Kasumi-1 (cell line): ENCODE results near the gene MYO16.
A peak's percentile ranks its signal among the peaks of the same experiment; 100 is the strongest.
"Not testable (repeated sequence)": the region's sequence is repeated elsewhere in the genome, so short reads cannot be mapped to it uniquely, and the experiment has no call there.

Source experiments
- DNase-seq, 2 experiments: peaks; one replicate each; lab custom pipeline; 2025; lab: John Stamatoyannopoulos, UW

Gene MYO16

DNA sequence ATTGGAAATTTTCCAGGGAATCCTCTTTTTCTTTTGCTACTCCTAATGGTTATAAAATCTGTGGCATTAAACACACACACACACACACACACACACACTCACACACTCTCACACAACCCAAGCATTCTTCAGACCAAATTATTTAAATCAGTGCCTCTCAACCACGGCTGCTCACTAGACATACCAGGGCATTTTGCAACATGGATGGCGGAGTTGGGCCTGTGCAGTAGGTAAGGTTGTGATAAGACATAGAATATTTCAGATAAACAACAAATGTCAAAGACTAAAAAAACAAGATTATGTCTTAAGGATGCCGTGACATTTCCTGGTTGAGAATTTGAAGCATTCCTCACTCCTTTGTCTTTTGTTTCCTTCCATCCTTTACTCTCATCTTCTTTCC, 443.1 kb downstream of the MYO16 start:
- no peak for DNase-seq

DNA sequence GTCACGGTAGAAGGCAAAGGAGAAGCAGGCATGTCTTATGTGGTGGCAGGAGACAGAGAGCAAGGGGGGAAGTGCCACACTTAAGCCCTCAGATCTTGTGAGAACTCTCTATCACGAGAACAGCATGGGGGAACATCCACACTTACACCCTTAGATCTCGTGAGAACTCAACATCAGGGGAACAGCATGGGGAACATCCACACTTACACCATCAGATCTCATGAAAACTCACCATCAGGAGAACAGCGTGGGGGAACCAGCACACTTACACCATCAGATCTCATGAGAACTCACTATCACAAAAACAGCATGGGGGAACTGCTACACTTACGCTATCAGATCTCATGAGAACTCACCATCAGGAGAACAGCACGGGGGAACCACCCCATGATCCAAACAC, 445.0 kb downstream of the MYO16 start:
- no peak for DNase-seq

DNA sequence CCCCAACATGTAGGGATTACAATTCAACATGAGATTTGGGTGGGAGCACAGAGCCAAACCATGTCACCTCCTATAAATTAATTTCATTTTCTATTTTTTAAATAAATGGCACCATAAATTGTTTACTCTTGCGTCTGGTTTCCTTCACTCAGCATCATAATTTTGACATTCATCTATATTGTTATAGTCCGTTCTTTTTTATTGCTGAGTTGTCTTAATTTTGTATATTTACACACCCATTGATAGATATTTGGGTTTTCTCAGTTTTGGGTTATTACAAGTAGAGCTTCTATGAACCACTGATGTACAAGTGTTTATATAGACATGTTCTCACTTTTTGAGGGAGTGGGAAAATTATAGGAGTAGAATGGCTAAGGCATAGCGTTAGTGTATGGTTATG, 445.4 kb downstream of the MYO16 start:
- DNase-seq, result no peak

DNA sequence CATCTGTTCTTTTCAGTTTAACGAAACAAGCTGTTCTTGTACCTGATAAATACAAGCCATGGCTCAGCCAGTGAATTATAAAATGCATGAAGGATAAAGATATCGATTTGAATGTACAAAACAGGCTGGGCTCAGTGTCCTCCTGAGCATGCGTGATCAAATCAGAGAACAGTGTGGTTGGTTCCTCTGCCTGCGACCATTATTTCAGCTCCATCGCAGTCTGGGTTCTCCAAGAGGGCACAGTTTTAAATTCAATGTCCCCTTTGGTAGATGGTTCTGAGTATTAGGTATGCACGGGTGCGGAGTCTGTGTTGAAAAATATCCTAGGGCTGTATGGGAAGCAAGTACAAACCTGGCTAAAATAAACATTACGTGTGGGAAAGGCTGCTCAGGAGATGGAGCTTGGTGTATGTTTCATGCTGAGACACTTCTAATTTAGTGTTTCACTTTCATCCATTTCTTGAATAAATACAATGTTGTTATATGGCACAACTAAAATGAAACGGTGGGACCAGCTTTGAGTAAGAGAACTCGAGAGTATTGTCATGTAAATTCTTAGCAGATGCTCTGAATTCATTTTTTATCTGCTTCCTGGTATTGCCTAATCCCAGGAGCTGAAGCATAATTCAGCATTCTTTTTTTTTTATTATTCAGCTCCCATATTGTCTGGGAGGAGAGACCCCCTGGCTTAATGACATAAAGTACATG, 458.7 kb downstream of the MYO16 start:
- DNase-seq, result no peak

DNA sequence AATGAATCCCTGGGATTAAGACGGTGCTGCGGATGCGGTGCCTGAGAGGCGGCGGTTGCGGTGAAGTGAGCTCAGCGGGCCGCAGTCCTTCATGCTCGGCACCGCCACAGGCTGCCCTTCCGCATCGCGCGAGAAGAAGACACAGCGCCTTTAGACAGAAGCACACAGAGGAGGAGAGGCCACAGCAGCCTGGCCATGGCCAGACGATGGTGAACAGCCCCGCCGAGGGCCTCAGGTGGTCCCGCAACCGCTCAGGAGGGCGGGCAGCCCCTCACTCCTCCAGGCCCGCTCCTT, 459.2 kb downstream of the MYO16 start:
- DNase-seq, result no peak

DNA sequence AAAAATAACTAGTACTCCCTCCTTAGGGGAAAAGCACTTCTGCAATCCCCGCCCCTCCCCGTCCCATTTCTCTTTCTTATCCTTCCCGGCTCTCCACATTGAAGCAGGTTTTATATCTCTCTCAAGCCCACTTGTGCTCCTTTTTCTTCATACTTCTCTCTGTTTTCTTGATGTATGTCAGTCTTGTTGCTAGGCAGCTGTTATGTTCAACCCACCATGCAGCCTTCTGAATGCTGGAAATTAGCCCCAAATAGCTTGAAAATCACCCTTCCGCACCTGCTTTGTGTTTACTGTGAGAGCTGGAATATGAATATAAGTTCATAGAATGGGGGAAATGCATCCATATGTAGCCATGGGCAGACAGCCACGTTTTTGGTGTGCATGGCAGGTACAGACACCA, 461.4 kb downstream of the MYO16 start:
- no peak for DNase-seq

DNA sequence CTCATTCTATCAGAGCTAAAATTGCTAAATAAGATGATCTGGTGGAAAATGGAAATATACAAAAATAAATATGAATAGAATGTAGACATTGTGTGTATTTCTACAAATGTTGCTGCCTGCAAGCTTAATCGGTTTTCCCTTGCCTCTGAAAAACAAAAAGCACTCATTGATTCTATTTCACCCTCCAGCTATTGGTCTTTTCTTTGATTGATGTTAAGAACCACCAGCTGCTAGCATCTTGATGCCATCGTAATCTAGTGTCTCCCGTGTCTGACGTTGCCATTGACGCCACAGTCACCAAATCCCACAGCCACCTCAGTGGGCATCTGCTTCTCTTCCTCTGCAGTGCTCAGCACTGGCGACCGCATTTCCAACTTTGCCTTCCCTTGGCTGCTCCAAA, 461.8 kb downstream of the MYO16 start:
- DNase-seq, result no peak

DNA sequence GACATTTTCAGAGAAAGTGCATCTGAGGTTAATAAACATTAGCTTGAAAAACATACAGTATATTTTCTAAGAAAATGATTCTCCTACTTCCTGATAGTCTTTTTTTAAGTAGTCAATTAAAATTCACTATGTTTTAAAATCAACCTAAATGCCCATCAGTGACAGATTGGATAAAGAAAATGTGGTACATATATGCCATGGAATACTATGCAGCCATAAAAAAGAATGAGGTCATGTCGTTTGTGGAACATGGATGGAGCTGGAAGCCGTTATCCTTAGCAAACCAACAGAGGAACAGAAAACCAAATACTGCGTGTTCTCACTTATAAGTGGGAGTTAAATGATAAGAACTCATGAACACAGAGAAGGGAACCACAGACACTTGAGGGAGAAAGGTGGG, 462.8 kb downstream of the MYO16 start:
- DNase-seq, result not testable (repeated sequence)

DNA sequence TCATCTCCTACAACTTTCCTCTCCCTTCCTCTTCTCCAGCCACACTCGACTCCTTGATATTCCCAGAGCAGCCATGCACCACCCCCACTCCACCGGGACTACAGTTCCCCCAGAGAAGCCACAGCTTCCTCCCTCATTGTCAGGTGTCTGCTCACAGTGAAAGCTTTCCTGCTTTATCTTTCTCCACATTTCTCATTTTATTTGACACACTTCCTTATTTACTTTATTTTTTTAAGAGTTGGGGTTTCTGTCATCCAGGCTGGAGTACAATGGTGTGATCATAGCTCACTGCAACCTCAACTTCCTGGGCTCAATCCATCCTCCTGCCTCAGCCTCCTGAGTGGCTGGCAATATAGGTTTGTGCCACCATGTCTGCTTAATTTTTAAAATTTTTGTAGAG, 464.6 kb downstream of the MYO16 start:
- peak; percentile 28 to 46 for DNase-seq

DNA sequence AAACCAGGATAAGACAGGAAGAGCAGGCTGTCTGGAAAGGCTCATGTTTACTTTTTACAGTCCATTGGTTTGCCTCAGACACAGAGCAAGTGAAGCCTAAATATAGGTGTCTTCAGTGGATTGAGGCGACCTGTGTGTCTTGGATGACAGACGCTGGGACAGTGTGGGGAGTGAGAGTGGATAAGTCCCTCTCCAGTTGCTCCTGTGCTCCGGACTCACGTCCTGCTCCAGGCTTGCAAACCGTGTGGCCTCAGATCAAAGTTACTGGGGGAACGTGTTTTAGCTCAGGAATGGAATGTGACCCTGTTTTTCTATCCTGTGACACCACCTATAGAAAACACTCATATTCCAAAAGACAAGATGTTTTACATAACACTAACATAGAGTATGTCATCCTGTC, 465.7 kb downstream of the MYO16 start:
- no peak for DNase-seq

DNA sequence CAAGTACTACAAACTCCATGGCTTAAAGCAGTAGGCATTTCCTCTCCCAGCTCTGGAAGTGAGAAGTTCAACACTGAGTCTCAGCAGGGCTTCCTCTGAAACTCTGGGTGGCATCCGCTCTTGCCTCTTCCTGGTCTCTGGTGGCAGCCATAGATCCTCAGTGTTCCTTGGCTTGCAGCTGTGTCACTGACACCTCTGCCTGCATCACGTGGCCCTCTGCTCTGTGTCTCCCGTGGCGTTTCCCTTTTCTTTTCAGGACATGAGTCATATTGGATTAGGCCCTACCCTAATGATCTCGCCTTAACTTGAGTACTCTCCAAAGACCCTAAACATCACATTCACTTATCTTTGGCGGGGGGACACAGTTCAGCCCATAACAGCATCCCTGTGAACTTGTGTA, 466.7 kb downstream of the MYO16 start:
- DNase-seq, result peak in 1 of 2 experiments; percentile 4

DNA sequence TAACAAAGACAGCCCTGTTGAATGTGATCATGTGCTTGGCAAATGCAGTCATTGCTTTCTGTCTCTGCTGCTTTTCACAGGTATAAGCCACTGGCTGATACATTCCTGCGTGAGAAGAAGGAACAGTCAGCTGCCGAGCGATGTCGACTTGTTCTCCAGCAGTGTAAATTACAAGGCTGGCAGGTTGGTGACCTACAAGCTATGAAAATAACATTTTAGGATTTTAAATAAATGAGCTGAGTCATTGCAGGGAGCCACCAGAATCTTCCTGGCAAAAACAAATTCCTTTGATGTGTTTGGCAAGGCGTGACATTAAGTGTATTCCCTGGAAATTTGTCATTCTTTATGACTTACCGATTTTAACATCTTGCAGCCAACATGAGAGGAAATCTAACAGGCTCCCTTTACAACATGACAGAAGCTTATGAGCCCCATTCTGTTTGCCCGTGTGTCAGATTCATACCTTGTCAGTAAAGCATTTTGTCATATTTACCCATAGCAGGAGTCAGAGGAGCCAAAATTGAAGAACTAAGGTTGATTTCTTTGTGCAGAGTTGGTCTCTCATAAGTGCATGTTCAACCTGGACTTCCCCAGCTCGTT, 471.4 kb downstream of the MYO16 start:
- DNase-seq, result no peak

DNA sequence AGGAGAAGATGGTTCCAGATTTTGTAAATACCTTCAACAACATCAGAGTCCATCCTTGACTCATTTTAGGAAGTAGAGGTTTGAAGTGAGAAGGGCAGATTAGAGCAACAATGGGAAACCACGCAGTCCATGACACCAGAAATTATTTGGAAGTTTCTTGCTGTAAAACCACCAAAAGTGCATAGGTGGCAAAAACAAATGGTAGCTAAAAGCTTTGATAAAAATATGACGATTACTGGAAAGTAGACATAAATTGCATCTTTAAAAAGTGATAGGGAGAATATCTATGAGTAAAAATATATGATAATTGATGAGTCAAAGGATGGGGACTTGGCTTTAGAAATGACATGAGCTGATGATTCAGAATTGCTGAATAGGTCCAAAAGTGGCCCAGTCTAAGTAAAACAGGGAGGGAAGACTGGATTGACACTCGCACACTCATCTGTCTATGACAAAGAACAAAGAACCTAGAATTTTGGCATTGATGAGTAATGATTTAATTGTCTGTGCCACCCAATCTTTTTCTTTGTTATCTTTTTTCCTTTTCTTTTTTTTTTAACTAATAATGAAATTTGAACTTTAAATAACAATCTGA, 472.2 kb downstream of the MYO16 start:
- DNase-seq, result no peak

DNA sequence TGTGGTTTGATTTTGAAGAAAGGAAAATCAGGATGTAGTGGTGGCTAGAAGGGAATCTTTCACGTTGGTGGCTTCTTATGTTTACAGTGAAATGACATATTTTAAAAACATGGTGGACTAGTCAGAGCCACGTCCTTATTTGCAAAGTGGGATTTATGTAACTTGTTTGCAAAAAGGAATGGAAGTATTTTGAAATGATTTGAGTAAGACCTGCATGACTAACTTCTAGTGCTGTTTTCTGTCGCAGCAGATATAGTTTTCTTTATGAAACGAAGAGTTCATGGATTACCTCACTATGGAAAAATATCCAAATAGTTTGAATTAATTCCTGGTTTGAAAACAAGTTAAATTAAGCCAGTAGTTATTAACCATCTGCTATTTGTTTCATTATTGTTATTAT, 476.5 kb downstream of the MYO16 start:
- DNase-seq, result no peak

DNA sequence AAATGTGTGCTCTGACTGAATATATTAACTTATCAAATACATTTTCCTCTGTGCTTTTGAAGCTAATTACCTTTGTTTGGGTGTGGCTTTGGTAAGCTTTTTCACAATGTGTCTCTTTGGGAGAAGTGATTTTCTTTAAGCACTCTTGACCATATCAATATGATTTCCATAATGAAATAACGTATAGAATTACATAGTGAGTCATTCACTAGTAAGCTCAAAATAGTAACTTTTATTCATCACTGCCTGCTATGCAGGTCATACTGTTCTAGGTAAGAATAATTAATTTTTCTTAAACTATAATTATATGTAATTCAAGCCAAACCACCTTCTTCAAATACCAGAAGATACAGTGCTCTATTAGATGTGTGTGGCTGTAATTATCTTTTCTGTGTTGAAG, 480.7 kb downstream of the MYO16 start:
- no peak for DNase-seq

DNA sequence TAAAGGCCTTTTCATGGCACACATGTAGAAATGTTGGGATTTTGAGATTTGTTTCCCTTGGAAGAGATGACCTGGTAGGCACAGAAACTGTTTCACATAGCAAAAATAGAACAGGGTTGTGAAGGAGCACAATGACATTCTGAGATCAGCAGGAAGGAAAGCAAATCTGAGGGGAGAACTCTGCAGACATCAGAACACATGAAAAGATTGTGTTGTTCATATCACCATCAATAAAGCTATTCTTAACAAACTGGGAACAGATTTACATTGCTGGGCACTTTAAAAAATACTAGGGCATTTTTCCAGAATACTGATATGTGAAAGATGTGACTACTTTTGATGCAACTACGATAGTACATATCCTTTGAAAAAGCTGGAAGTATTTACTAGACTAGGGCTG, 481.7 kb downstream of the MYO16 start:
- DNase-seq, result no peak

DNA sequence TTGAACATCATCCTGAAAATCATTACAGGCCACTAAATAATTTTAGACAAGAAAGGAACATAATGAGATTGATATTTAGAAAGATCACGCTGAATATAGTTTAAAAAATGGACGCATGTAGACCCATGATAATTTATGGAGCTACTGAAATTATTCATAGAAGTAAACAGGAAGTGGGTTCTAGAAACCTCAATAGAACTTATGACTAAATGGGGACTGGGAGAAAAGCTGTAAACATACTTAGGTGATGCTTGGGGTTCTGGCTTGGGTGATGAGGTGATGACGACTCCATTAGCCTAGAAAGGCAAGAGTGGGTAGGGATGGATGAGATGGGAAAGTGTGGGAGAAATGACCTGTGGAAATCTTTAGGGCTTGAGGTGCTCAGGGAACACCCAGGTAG, 484.0 kb downstream of the MYO16 start:
- no peak for DNase-seq

DNA sequence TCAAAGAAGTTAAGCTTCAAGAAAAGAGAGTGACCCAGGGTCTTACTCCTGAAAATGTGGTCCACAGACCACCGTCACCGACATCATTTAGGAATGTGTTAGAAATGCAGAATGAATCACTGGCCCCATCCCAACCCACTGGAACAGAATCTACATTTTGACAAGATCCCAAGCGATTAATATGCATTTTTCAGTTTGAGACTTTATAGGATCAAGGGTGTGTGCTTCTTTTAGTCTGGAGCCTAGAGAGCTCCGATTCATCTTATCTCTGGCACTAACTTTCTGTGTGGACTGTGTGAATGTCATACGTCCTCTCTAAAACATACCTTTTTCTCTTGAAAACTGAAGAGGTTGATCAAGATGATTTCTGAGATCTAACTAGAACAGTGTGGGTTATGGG, 484.8 kb downstream of the MYO16 start:
- DNase-seq, result no peak

DNA sequence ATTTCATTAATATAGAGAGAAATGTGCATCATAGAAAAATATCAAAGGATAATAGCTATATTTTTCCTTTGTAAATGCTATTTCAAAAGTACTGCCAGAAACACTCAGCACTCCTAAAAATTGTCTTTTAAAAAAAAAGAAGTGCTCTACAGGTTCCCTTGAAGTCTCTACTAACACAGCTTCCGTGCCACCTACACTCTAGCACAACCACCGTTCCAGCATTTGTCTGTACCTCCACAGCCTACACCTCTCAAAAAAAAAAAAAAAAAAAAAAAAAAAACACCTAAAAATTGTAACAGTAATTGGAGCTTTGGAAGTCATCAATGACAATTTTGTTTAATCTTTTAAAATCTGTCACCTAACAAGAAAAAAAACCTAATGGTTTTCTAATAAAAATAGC, 485.6 kb downstream of the MYO16 start:
- no peak for DNase-seq

DNA sequence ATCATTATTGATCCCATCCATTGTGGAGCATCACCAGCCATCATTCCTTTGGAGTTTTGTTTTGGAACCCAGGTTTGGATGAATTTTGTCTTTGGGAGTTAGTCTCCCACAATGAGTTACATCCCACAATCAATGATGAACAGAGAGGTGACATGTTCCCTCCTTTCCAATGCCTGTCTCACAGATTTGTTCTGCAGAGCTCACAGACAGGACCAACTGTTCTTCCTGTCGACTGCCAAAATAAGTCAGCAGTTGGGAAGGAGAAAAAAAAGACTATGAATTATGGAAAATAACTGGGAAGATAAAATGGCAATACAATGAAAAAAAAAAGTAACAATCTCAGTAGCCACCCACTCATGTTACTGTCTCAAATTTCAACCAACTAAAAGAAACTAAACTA, 489.1 kb downstream of the MYO16 start:
- no peak for DNase-seq

DNA sequence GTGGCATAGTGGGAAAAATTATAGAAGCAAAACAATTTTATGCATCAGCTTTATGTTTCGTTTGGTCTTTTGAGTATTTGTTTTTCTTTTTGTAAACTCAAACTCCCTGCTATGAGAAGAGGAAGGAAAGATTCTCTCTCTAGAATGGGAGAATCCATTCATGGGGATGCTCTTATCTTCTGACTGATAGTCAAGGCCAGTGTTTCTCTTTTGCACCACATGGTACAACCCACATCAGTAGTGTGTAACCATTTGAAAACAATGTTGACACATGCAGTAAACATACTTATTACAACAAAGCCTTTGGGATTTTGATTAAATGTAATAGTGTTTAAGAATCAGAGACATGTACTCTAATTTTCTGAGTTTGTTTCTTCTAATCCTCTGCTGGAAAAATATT, 490.5 kb downstream of the MYO16 start:
- DNase-seq, result no peak

DNA sequence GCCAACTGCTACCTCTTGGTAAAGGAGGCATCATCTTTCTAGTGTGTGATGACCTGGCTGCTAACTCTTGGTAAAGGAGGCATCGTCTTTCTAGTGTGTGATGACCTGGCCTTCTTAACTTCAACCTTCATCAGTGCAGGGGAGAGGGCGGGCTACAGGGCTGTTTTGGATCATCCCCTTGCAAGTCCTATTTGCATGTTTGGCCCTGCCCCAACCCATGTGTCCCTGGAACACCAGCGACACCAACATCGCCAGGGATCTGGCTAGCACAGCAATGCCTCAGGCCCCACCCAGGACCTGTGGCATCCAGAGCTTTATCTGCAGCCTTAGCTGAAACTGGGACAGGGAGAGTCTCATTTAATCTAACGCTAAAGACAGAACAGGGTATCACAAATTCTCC, 492.4 kb downstream of the MYO16 start:
- DNase-seq, result no peak

DNA sequence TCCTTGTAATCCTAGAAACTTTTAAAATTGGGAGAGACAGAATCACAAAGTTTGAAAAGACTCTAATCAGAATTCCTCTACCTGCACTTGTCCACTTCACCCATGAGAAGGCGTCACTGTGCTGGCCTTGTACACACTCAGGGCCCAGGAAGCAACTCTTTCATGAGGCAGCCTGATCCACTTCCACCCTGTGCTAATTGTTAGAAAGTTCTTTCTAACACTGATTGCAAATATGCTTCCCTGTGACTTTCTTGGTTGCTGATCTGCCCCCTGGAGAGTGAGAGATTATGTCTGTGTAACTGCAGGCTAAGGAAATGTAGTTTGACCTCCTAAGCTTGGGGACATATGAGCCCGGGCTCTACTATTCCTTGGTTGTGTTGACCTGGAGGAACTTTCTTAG, 494.6 kb downstream of the MYO16 start:
- DNase-seq, result peak; percentile 5 to 9

DNA sequence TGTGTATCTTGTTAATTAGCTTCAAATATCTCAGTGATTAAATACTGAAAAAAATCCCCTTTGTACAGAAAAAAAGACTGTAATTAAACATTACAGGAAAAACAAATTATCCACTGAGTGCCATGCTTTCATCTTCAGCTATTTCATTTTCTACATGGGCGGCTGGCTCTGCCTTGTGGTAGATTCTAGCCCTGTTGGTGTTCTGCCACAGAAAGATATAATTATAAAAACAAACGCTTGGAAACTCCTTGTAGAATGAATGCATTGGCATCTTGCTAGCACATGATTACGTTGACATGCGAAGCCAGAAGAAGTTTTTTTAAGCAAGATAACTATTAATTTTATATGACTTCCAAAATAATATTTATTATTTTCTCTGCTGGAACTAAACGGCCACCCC, 496.8 kb downstream of the MYO16 start:
- no peak for DNase-seq
